Mucosa of rectum (tissue), 2 donors: ENCODE results near the gene SLC25A46.
"Not testable (repeated sequence)": the region's sequence is repeated elsewhere in the genome, so short reads cannot be mapped to it uniquely, and the experiment has no call there.

Experiments used
- H3K27ac ChIP-seq, 2 donors: one replicate each; pipeline ENCODE4 v1.7.0; 2013; ENCODE audit warnings: inconsistent platforms in 2 of 2, low read depth in 2 of 2, low read length in 2 of 2
- H3K27me3 ChIP-seq, 2 donors: one replicate each; pipeline ENCODE4 v1.7.0; 2013; ENCODE audit warnings: low read length in 2 of 2; ENCODE audit not compliant: control insufficient read depth in 2 of 2, insufficient read depth in 2 of 2
- H3K36me3 ChIP-seq, 2 donors: one replicate each; pipeline ENCODE4 v1.7.0; 2013; ENCODE audit warnings: low read length in 2 of 2; ENCODE audit not compliant: control insufficient read depth in 2 of 2, insufficient read depth in 2 of 2
- H3K4me1 ChIP-seq, 2 donors: one replicate each; pipeline ENCODE4 v1.7.0; 2013; ENCODE audit warnings: low read length in 2 of 2, mild to moderate bottlenecking in 1 of 2; ENCODE audit not compliant: control insufficient read depth in 2 of 2, insufficient read depth in 2 of 2
- H3K4me3 ChIP-seq, 2 donors: one replicate each; pipeline ENCODE4 v1.7.0; 2013; ENCODE audit warnings: low read length in 2 of 2
- H3K9ac ChIP-seq, 2 donors: one replicate each; pipeline ENCODE4 v1.7.0; 2013; ENCODE audit warnings: low read length in 2 of 2, low read depth in 1 of 2, mild to moderate bottlenecking in 1 of 2
- H3K9me3 ChIP-seq, 2 donors: one replicate each; pipeline ENCODE4 v1.7.0; 2013; ENCODE audit warnings: low read length in 2 of 2; ENCODE audit not compliant: control insufficient read depth in 2 of 2
- donor health status: healthy.
- donor health status: Normal muscosa, but diverticular disease.

Gene SLC25A46

DNA sequence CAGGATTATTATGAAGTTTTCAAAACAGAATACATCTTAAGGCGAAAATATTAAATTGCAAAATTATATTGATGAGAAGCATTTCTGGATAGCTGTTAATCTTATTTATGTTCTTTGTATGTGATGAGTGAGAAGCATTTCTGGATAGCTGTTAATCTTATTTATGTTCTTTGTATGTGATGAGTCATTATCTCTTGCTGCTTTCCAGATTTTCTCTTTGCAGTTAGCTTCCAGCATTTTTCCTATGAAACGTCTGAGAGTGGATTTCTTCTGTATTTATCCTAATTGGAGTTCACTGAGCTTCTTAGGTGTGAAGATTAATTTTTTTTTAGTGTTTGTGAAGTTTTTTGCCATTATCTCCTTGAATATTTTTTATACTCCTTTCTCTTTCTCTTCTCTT is 20.5 kb upstream of the SLC25A46 start:
- Histone ChIP-seq H3K4me1 (no peaks in the 10 kb centered on the region), H3K4me3 (no peak overlapping the region), H3K9me3 (no peaks in the 10 kb centered on the region), H3K36me3 (no peaks in the 10 kb centered on the region), H3K9ac (no peak overlapping the region), H3K27me3 (no peaks in the 10 kb centered on the region), H3K27ac (no peak overlapping the region)

DNA sequence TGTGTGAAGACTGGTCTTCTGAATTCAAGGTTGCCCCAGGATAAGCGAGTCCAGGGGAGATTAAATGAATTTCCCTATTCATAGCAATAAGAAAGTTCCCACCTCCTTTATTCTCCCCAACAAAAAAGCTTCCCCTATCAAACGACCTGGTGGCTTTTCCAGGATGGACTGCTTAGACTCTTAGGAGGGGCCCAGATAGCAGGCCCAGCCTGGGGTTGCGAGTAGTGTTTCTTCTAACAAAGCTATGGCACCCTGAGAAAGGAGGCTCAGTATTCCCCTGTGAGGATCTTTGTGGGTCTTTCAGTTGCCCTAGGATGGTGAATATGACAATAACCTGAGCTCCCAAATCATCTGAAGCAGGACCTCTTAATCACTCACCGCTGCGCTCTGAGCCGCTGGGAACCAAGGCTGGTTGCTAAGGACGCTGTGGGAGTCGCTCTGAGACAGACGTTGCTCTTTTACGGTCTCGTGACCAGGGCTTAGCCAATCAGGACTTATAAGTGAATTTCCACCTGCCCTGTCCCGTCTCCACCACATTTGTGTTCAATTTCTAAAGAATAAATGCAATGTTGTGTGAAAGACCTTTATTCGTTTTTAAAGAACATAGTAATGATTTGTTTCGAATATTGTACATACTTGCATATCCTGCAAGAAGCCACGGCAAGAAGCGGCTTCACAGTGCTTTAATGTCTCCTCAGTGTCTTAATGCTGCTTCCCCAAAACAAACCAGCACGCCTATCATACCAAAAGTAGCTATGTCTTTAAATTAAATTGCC is 12.4 kb upstream of the SLC25A46 start, which contains the start of gene TMEM232:
TMEM232 (minus strand) TSS at position 423 of the 776 bp plus-strand sequence. CDS start 59,319 bp downstream, outside the sequence.
- H3K27ac ChIP-seq: peak within 1 kb of the TSS; percentile 5 to 15
- H3K27me3 ChIP-seq: no peaks in the 10 kb centered on the region
- peak within 1 kb of the TSS; percentile 72 to 82 for H3K4me3 ChIP-seq
- peak within 1 kb of the TSS; percentile 19 to 50 for H3K9ac ChIP-seq
- H3K9me3 ChIP-seq: no peaks in the 10 kb centered on the region
- no peaks in the 10 kb centered on the region for H3K4me1 ChIP-seq
- no peaks in the 10 kb centered on the region for H3K36me3 ChIP-seq

DNA sequence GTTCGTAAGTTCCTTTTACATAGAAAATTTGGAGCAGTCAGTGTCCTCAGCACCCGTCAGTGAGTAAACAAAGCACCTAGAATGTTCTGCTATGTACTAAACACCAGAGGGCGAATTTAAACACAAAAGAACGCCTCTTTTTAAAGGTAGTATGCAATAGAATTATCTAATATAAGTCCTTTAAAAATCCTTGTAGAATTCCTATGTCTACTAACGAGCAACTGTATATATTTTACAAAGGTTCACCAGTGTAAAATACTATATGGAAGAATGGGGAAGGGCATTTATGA is 11.8 kb upstream of the SLC25A46 start:
- Histone ChIP-seq H3K9ac (peak overlapping the region; percentile 19 to 50), H3K4me3 (peak overlapping the region; percentile 72 to 82), H3K36me3 (no peaks in the 10 kb centered on the region), H3K27me3 (no peaks in the 10 kb centered on the region), H3K4me1 (no peaks in the 10 kb centered on the region), H3K27ac (peak overlapping the region; percentile 5 to 15), H3K9me3 (no peaks in the 10 kb centered on the region)

DNA sequence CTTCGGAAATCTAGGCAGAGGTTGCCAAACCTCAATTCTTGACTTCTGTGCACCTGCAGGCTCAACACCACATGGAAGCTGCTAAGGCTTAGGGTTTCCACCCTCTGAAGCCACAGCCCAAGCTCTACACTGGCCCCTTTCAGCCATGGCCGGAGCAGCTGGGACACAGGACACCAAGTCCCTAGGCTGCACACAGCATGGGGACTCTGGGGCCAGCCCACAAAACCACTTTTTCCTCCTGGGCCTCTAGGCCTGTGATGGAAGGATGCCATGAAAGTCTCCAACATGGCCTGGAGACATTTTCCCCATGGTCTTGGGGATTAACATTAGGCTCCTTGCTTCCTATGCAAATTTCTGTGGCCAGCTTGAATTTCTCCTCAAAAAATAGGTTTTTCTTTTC is 7.3 kb upstream of the SLC25A46 start:
- H3K27me3 ChIP-seq, H3K36me3 ChIP-seq: not testable (repeated sequence)

GRCh38 chr5:110734101-110734500 is 4.7 kb upstream of the SLC25A46 start:
- Histone ChIP-seq H3K4me3 (no peak overlapping the region), H3K36me3 (no peaks in the 10 kb centered on the region), H3K9ac (no peak overlapping the region), H3K4me1 (peaks cover 3% of the 10 kb centered on the region in 2 donors), H3K27me3 (no peaks in the 10 kb centered on the region), H3K27ac (no peak overlapping the region), H3K9me3 (no peaks in the 10 kb centered on the region)

More for the DNA sequence above, 7.3 kb upstream of the SLC25A46 start:
- H3K9me3 ChIP-seq, H3K9ac ChIP-seq, H3K4me1 ChIP-seq, H3K4me3 ChIP-seq, H3K27ac ChIP-seq: not testable (repeated sequence)

GRCh38 chr5:110735556-110735955 is 3.3 kb upstream of the SLC25A46 start:
- H3K9ac ChIP-seq: no peak overlapping the region
- H3K4me3 ChIP-seq: no peak overlapping the region
- H3K27ac ChIP-seq: no peak overlapping the region
- H3K27me3 ChIP-seq: no peaks in the 10 kb centered on the region
- no peaks in the 10 kb centered on the region for H3K36me3 ChIP-seq
- peaks cover 3 to 10% of the 10 kb centered on the region in 2 donors for H3K4me1 ChIP-seq
- H3K9me3 ChIP-seq: no peaks in the 10 kb centered on the region

DNA sequence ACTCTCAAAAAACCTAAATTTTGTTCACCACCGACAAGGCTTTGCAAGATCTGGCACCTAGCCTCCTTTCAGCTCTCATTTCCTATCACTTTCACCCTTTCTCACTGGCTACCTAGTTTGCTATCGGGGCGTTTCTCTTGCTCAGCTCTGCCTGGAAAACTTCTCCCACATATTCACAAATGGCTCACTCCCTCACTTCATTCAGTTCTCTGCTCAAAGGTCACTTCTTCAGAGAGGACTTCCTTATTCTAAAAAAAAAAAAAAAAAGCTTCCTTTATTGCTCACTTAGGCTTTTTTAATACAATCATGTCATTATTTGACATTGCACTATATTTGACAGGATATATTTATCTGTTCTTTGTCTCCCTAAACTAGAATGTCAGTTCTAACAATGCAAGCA is 2.1 kb upstream of the SLC25A46 start:
- no peaks in the 10 kb centered on the region for H3K27me3 ChIP-seq
- no peaks in the 10 kb centered on the region for H3K9me3 ChIP-seq
- H3K9ac ChIP-seq: peak overlapping the region in 1 of 2 donors; percentile 25
- H3K4me3 ChIP-seq: peak overlapping the region; percentile 38 to 51
- H3K27ac ChIP-seq: peak overlapping the region; percentile 27 to 77
- peaks cover 3 to 10% of the 10 kb centered on the region in 2 donors for H3K4me1 ChIP-seq
- no peaks in the 10 kb centered on the region for H3K36me3 ChIP-seq

DNA sequence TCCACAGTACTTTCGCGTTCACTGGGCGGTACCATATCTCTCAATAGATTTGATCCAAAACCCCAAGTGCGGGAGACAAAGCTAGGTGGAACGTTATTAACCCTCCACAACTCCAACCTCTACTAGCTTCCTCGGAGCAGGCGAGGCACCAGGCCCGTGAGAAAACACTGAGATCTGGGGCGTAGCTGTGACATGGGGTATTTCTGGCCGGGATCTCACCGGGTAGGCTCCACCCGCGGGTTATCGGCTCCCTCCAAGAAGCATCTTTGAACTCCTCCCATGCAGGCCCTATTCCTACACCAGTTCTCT is 350 bp upstream of the SLC25A46 start:
- H3K9me3 ChIP-seq: no peaks in the 10 kb centered on the region
- peak overlapping the region; percentile 98 to 99 for H3K4me3 ChIP-seq
- peaks cover 3 to 10% of the 10 kb centered on the region in 2 donors for H3K4me1 ChIP-seq
- no peaks in the 10 kb centered on the region for H3K27me3 ChIP-seq
- H3K9ac ChIP-seq: peak overlapping the region; percentile 79 to 91
- H3K36me3 ChIP-seq: no peaks in the 10 kb centered on the region
- H3K27ac ChIP-seq: peak overlapping the region; percentile 87 to 93

- peak overlapping the region in 1 of 2 donors; percentile 35 for H3K27ac ChIP-seq
- H3K4me1 ChIP-seq: no peaks in the 10 kb centered on the region
- H3K4me3 ChIP-seq: no peak overlapping the region
- peaks cover 14 to 16% of the 10 kb centered on the region in 2 donors for H3K36me3 ChIP-seq
- H3K9me3 ChIP-seq: no peaks in the 10 kb centered on the region
- H3K27me3 ChIP-seq: no peaks in the 10 kb centered on the region
- H3K9ac ChIP-seq: no peak overlapping the region
Measured at GRCh38 chr5:110751902-110752762, 13.3 kb downstream of the SLC25A46 start.

GRCh38 chr5:110752953-110753352 is 14.1 kb downstream of the SLC25A46 start:
- H3K4me1 ChIP-seq: no peaks in the 10 kb centered on the region
- H3K27ac ChIP-seq: peak overlapping the region in 1 of 2 donors; percentile 35
- no peak overlapping the region for H3K4me3 ChIP-seq
- no peaks in the 10 kb centered on the region for H3K27me3 ChIP-seq
- no peaks in the 10 kb centered on the region for H3K9me3 ChIP-seq
- H3K9ac ChIP-seq: no peak overlapping the region
- peaks cover 11 to 13% of the 10 kb centered on the region in 2 donors for H3K36me3 ChIP-seq
